ENCODE data around the gene PCSK1.

PCSK1 gene

GRCh38 chr5:96433066-96433447 lies at the start of gene PCSK1:
TSS of gene PCSK1 (minus strand) at chr5:96433248. CDS start at chr5:96433042, 206 bp downstream.
- H3K4me3 ChIP-seq (replicated peaks in 1 of 2; ENCODE audit: low read depth in 2 of 2, low read length in 2 of 2), result peak within 1 kb of the TSS in 1 of 2 donors; percentile 3
- no peak for DNase-seq (ENCODE audit: low read depth in 2 of 2)

GRCh38 chr5:96481867-96482266 lies 48.8 kb upstream of the PCSK1 start:
- DNase-seq (ENCODE audit: low read depth in 2 of 2), result no peak

More at GRCh38 chr5:96433066-96433447, at the start of gene PCSK1:
- TF ChIP-seq, protein P1, sequence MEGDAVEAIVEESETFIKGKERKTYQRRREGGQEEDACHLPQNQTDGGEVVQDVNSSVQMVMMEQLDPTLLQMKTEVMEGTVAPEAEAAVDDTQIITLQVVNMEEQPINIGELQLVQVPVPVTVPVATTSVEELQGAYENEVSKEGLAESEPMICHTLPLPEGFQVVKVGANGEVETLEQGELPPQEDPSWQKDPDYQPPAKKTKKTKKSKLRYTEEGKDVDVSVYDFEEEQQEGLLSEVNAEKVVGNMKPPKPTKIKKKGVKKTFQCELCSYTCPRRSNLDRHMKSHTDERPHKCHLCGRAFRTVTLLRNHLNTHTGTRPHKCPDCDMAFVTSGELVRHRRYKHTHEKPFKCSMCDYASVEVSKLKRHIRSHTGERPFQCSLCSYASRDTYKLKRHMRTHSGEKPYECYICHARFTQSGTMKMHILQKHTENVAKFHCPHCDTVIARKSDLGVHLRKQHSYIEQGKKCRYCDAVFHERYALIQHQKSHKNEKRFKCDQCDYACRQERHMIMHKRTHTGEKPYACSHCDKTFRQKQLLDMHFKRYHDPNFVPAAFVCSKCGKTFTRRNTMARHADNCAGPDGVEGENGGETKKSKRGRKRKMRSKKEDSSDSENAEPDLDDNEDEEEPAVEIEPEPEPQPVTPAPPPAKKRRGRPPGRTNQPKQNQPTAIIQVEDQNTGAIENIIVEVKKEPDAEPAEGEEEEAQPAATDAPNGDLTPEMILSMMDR (IDR thresholded peaks at IDR 0.05; ENCODE audit: low read depth, low read length), result no peak

DNA sequence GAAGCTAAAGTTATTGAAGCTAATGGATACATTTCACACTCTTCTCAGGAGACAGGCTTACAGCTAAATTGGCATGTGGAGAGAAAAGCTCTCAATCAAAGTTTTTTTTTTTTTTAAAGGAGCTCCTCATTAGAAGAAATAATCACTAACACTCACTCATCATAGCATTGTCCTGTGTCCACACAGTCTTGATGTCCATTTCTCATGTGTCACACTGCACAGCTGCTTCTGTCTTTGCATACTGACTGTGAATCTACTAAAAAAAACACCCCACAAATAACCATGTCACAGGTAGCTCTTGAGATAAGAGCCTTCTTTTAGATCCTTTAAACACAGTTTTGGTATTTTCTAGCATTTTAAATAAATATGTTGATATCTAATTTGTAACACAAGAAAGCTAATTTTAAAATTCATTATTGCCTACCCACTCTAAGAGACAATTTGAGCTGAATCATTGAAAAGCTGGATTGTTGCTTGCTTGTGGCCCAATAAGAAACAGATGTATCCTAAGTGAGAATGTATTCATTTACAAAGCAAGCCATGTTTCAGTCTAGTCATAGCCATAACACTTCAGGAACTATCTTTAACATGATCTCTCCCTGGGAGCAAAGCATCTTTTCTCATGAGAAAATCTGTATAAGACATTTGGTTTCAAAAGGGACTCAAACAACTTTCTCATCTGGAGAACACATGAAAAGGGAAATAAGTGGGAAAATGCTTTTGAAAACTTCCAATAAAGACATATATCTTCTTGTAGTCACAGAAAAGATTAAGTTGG lies 48.1 kb upstream of the PCSK1 start:
- no peak overlapping the region for H3K4me3 ChIP-seq (replicated peaks in 1 of 2; ENCODE audit: low read depth in 2 of 2, low read length in 2 of 2)
- TF ChIP-seq, protein P1 (IDR thresholded peaks at IDR 0.05; ENCODE audit: low read depth, low read length), result no peak
- DNase-seq (ENCODE audit: low read depth in 2 of 2), result no peak

More at GRCh38 chr5:96481867-96482266, 48.8 kb upstream of the PCSK1 start:
- TF ChIP-seq, protein P1 (IDR thresholded peaks at IDR 0.05; ENCODE audit: low read depth, low read length), result no peak
- H3K4me3 ChIP-seq (replicated peaks in 1 of 2; ENCODE audit: low read depth in 2 of 2, low read length in 2 of 2), result no peak overlapping the region

GRCh38 chr5:96478983-96479382 lies 45.9 kb upstream of the PCSK1 start:
- TF ChIP-seq, protein P1 (IDR thresholded peaks at IDR 0.05; ENCODE audit: low read depth, low read length), result no peak
- no peak for DNase-seq (ENCODE audit: low read depth in 2 of 2)

GRCh38 chr5:96476654-96477053 lies 43.6 kb upstream of the PCSK1 start:
- no peak overlapping the region for H3K4me3 ChIP-seq (replicated peaks in 1 of 2; ENCODE audit: low read depth in 2 of 2, low read length in 2 of 2)
- DNase-seq (ENCODE audit: low read depth in 2 of 2), result peak; percentile 45 to 70
- TF ChIP-seq, protein P1 (IDR thresholded peaks at IDR 0.05; ENCODE audit: low read depth, low read length), result no peak

More at GRCh38 chr5:96478983-96479382, 45.9 kb upstream of the PCSK1 start:
- H3K4me3 ChIP-seq (replicated peaks in 1 of 2; ENCODE audit: low read depth in 2 of 2, low read length in 2 of 2), result no peak overlapping the region

GRCh38 chr5:96474073-96474472 lies 41.0 kb upstream of the PCSK1 start:
- TF ChIP-seq, protein P1 (IDR thresholded peaks at IDR 0.05; ENCODE audit: low read depth, low read length), result no peak
- peak in 1 of 2 donors; percentile 4 for DNase-seq (ENCODE audit: low read depth in 2 of 2)
- no peak overlapping the region for H3K4me3 ChIP-seq (replicated peaks in 1 of 2; ENCODE audit: low read depth in 2 of 2, low read length in 2 of 2)

Data from cardiac fibroblast (primary cell).